GM12872 (cell line): Measurements from ENCODE around the gene RNF208.

ENCODE experiments used
- TF ChIP-seq, protein P1 (sequence below): IDR thresholded peaks from 3 replicates; pipeline ENCODE4 v1.5.1; 2011; ENCODE audit warnings: low read depth, mild to moderate bottlenecking, low read length, moderate library complexity; ENCODE audit not compliant: insufficient read depth

Gene RNF208

DNA sequence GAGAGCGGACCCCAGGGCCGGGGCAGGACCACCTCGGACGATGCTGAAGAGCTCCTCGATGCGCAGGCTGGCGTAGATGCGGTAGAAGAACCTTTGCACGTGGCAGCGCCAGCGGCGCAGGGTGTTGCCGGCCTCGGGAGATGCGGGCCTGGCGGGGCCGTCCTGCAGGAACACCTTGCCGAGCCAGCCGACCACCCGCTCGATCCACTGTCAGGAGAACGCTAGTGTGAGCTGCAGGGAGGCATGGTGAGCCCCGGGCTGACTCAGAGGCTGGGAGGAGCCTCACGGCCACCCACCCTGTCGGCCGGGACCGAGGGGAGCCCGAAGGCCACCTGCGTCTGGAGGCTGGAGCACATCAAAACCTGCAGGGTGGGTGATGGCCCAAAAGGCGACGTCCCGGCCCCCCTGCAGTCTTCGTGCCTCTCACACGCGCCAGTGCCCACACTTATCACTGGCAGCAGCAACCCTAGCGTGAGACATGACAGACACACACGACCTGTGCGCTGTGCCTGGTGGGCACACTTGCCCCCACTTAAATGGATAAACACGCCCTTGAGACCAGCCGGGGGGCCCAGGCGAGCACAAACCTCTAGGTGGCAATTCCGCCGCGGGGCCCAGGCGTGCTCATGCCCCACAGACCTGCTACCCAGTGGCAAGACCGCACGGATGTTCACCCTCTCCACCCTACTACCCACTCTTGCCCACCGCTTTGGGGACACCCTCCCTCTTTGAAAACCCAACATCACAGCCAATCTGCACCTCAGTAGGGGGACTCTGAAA, 37.0 kb downstream of the RNF208 start:
- TF ChIP-seq, protein P1, sequence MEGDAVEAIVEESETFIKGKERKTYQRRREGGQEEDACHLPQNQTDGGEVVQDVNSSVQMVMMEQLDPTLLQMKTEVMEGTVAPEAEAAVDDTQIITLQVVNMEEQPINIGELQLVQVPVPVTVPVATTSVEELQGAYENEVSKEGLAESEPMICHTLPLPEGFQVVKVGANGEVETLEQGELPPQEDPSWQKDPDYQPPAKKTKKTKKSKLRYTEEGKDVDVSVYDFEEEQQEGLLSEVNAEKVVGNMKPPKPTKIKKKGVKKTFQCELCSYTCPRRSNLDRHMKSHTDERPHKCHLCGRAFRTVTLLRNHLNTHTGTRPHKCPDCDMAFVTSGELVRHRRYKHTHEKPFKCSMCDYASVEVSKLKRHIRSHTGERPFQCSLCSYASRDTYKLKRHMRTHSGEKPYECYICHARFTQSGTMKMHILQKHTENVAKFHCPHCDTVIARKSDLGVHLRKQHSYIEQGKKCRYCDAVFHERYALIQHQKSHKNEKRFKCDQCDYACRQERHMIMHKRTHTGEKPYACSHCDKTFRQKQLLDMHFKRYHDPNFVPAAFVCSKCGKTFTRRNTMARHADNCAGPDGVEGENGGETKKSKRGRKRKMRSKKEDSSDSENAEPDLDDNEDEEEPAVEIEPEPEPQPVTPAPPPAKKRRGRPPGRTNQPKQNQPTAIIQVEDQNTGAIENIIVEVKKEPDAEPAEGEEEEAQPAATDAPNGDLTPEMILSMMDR = no peak

DNA sequence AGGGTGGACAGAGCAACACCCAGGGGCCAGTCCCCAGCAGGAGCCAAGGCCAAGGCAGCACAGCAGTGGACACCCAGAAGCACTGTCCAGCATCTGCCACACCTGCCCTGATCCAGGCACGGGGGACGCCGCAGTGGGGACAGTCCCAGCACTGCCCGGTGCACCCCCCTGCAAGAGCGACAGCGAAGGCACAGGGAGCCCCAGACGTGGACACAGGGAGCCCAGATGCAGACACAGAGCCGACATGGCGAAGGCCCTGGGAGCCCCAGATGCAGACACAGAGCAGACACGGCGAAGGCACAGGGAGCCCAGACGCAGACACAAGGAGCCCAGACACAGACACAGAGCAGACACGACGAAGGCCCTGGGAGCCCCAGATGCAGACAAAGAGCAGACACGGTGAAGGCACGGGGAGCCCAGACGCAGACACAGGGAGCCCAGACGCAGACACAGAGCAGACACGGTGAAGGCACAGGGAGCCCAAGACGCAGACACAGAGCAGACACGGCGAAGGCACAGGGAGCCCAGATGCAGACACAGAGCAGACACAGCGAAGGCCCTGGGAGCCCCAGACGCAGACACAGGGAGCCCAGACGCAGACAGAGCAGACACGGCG, 38.0 kb downstream of the RNF208 start:
- TF ChIP-seq, protein P1 = no peak

DNA sequence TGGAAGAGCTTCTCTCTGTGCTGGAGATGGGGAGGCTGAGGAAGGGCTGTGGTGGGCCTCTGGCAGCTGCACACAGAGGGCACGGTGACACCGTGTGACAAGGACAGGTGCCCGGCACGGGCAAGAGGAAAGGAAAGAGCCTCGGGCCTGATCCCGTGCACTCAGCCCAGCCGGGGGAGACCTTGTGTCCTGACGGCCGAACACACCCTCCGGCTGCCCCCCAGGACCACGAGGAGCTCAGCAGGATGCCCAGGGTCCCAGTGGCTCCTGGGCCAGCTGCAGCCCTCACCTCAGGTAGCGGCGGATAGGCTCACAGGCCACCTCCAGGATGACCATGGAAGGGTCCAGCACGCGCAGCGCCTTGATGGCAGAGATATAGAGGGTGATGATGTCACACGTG, 39.2 kb downstream of the RNF208 start:
- TF ChIP-seq, protein P1 = no peak

DNA sequence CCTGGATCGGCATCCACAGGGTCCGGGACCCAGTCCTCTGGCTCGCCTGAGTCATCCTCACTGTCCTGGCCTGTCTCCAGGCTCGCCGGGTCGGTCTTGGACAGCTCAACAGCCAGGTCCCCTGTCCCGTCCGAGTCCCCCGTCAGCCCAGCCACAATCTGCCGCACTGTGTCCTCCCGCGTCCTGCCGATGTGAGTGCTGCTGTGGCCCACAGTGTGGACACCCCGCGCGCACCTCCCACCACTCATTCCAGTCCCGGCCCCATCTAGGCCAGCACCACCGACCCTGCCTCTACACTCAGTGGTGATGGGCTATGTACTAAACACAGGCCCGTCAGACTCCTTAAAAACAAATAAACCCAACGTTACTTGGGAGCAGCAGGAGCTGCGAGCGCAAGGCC, 40.4 kb downstream of the RNF208 start:
- TF ChIP-seq, protein P1 = no peak

DNA sequence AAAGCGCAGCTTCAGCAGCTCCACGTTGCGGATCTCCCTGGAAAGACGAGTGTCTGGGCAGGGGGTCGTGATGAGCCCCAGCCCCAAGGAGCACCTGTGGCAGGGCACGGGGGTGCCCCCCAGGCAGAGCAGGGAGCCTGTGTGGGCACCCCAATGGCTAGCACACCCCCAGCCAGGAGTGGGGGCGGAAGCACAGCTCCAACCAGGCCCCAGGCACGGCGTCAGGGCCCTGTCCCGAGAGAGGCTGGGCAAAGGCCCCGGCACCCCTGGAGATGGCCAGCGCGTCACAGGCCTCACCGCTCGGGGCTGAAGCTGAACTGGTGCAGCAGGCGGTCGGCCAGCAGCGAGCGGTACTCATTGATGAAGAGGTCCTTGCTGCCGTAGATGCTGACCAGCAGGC, 41.5 kb downstream of the RNF208 start:
- TF ChIP-seq, protein P1 = no peak

DNA sequence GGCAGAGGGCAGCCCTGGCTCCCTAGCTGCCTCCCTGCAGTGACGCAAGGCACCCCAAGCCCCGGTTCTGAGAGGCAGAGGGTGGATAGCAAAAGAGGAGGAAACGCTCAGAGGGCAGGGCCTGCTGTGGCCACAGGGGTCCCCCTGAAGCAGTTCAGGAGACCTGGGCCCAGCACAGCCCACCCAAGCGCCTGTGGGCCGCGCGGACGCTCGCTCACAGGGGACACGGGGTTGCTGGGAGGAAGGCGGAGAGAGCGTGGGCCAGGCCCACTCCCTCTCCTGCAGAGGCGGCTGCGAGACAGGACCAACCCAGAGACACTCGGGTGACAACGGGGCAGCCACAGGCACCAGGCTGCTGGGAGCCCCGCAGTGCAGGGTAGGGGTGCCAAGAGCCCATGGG, 42.3 kb downstream of the RNF208 start:
- TF ChIP-seq, protein P1 = no peak

DNA sequence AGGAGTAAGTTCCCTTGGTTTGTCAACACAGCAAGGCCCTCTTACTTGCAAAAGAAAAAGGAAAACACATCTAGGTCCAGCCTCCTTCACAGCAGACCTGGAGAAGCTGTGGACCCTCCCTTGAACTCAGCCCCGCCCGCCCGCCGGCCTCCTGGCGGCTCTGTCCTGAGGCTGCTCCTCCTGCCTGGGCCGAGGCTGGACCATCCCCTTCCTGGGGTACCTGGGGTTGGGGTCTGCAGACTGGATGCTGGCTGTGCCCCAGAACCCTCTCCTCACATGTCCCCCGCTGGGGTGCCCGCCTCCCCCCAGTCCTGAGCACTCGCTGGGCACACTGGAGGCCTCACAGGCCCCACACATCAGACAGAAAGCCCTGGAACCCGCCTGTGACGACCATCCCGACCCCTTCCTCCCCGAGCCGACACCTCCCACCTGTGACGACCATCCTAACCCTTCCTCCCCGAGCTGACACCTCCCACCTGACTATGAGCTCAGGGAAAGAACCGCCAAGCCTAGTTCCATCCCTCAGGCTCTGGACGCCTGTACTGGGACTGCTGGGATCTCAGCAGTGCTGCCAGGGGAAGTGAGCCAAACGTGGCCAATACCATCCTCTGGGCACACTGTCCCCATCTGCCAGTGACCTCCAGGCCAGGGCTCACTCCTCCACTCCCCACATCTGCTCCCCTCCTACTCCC, 43.0 kb downstream of the RNF208 start:
- TF ChIP-seq, protein P1 = no peak
